ENCODE data around the gene PTPN4. TPM values are rescaled to one million over a fixed set of nuclear protein-coding genes. Genes with fewer than 3 reads are reported as not detected.

Gene PTPN4
- total and polyA plus RNA-seq, 2 experiments from 2014 or later = 41.6 to 90.4 TPM

GRCh38 chr2:119982506-119982905 is 222.8 kb downstream of the PTPN4 start (continued):
- TF ChIP-seq ETS1 (IDR thresholded peaks at IDR 0.05) = no peak
- TF ChIP-seq, protein P1, sequence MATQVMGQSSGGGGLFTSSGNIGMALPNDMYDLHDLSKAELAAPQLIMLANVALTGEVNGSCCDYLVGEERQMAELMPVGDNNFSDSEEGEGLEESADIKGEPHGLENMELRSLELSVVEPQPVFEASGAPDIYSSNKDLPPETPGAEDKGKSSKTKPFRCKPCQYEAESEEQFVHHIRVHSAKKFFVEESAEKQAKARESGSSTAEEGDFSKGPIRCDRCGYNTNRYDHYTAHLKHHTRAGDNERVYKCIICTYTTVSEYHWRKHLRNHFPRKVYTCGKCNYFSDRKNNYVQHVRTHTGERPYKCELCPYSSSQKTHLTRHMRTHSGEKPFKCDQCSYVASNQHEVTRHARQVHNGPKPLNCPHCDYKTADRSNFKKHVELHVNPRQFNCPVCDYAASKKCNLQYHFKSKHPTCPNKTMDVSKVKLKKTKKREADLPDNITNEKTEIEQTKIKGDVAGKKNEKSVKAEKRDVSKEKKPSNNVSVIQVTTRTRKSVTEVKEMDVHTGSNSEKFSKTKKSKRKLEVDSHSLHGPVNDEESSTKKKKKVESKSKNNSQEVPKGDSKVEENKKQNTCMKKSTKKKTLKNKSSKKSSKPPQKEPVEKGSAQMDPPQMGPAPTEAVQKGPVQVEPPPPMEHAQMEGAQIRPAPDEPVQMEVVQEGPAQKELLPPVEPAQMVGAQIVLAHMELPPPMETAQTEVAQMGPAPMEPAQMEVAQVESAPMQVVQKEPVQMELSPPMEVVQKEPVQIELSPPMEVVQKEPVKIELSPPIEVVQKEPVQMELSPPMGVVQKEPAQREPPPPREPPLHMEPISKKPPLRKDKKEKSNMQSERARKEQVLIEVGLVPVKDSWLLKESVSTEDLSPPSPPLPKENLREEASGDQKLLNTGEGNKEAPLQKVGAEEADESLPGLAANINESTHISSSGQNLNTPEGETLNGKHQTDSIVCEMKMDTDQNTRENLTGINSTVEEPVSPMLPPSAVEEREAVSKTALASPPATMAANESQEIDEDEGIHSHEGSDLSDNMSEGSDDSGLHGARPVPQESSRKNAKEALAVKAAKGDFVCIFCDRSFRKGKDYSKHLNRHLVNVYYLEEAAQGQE (IDR thresholded peaks at IDR 0.05; ENCODE audit: unreplicated experiment) = no peak

DNA sequence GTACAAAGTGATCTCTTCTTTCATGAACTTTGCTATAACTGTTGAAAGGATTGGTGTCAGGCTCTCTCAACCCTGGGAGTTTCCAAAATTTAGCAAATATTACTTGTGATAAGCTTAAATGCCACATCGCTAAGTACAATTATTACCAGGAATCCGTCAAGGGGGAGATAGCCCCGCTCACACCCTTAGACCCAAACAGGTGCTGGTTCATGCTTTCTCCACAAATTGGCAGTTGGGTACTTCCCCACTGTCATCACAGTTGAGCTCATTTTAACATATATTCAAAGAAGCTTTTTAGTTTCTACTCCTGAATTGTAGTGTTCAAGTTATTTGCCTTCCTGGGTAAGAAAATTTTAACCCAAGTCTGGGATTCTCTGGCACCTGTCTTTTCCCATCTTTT is 223.4 kb downstream of the PTPN4 start:
- H3K4me1 ChIP-seq (ENCODE audit: insufficient read depth) = no peaks in the 10 kb centered on the region
- H3K4me2 ChIP-seq = no peak overlapping the region
- H3K27me3 Mint-ChIP-seq (ENCODE audit: insufficient read depth, low read depth, poor library complexity) = peaks cover 2% of the 10 kb centered on the region
- DNase-seq (ENCODE audit: low spot score) (no peak), ATAC-seq (no peak)
- no peaks in the 10 kb centered on the region for H3K9me2 ChIP-seq (ENCODE audit: insufficient read depth)
- no peak overlapping the region for H3K27ac Mint-ChIP-seq
- no peaks in the 10 kb centered on the region for H3K79me2 ChIP-seq (replicated peaks; ENCODE audit: insufficient read depth)
- no peaks in the 10 kb centered on the region for H3K27me3 ChIP-seq (ENCODE audit: insufficient read depth)
- H2AFZ ChIP-seq = no peak overlapping the region
- no peak overlapping the region; the same call in 1 of the 2 replicates for H3K27ac ChIP-seq (ENCODE audit: low read depth)
- H4K20me1 ChIP-seq (replicated peaks; ENCODE audit: insufficient read depth) = no peaks in the 10 kb centered on the region; the same call in 1 of the 2 replicates
- H3K36me3 ChIP-seq (ENCODE audit: insufficient read depth) = no peaks in the 10 kb centered on the region
- H3F3A ChIP-seq (replicated peaks; ENCODE audit: low read depth) = no peaks in the 10 kb centered on the region
- H3K9me3 Mint-ChIP-seq = peaks cover 5% of the 10 kb centered on the region; the same call in 2 of the 3 replicates
- peaks cover 6% of the 10 kb centered on the region; the same call in 2 of the 3 replicates for H3K36me3 Mint-ChIP-seq (ENCODE audit: low read depth)
- no peak overlapping the region for H3K4me3 Mint-ChIP-seq
- H3K4me1 Mint-ChIP-seq = no peaks in the 10 kb centered on the region
- no peak overlapping the region for H3K4me3 ChIP-seq
- TF ChIP-seq ZNF331 (CRISPR knock-in tag; IDR thresholded peaks at IDR 0.05; ENCODE audit: low read depth) (no peak), ZNF114 (CRISPR knock-in tag; IDR thresholded peaks at IDR 0.05) (no peak), EZH2 (IDR thresholded peaks at IDR 0.05; ENCODE audit: low read depth, unreplicated experiment) (no peak), ETS1 (IDR thresholded peaks at IDR 0.05) (no peak), EZH2phosphoT487 (IDR thresholded peaks at IDR 0.05; ENCODE audit: unreplicated experiment) (no peak), CREB1 (CRISPR knock-in tag; IDR thresholded peaks at IDR 0.05; ENCODE audit: low read depth) (no peak), CTCF (conservative IDR thresholded peaks at IDR 0.05; ENCODE audit: low read depth in 2 of 2) (no peak)
- TF ChIP-seq, protein P1 (IDR thresholded peaks at IDR 0.05; ENCODE audit: unreplicated experiment) = no peak

All from GM23338 (cell line).